22Rv1 (cell line): Measurements from ENCODE around the gene TCERG1.
A peak's percentile ranks its signal among the peaks of the same experiment; 100 is the strongest.

Experiments
- H3K27ac ChIP-seq: fragments of 450-650 bp; 2 replicates; pipeline ENCODE4 v1.5.1; 2017
- CTCF ChIP-seq: fragments of 450-650 bp; IDR thresholded peaks from 2 replicates; pipeline ENCODE4 v1.5.1; 2017; ENCODE audit warnings: mild to moderate bottlenecking
- ZFX ChIP-seq: fragments of 450-650 bp; IDR thresholded peaks from 2 replicates; pipeline ENCODE4 v1.6.1; 2017; ENCODE audit warnings: antibody characterized with exemption, borderline replicate concordance

The TCERG1 gene

GRCh38 chr5:146440353-146440752 is 6.8 kb upstream of the TCERG1 start:
- H3K27ac ChIP-seq = no peak overlapping the region
- TF ChIP-seq ZFX = no peak
- no peak for TF ChIP-seq CTCF

DNA sequence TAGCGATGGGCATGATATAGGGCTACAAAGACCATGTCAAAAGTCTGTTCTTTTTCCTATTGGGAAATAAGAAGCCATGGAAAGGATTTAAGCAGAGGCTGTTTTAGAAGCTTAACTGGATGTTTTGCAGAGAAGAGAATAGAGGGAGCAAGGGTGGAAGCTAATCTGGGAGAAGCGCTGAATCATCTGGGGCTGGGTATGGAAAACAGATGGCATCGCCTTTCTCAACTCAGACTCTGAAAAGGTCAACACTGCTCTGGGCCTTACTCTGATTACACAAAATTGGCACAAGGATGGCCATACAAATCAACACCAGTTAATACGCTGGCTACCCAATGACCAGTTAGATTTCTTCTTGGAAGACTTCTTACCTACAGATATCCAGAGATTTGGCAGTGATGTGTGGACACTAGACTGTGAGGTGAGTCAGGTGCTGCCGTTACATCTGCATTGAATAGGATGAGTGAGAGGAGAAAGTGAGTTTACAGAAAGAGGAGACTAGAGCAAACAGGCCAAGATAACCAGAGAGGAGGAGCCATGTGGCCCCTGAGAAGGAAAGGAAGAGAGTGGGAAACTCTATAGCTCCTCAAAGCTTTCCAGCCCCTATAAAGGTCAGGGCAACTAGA is 6.2 kb upstream of the TCERG1 start:
- TF ChIP-seq CTCF = no peak
- TF ChIP-seq ZFX = no peak
- H3K27ac ChIP-seq = no peak overlapping the region

GRCh38 chr5:146441896-146442295 is 5.2 kb upstream of the TCERG1 start:
- TF ChIP-seq ZFX (no peak), CTCF (no peak)
- H3K27ac ChIP-seq = no peak overlapping the region

DNA sequence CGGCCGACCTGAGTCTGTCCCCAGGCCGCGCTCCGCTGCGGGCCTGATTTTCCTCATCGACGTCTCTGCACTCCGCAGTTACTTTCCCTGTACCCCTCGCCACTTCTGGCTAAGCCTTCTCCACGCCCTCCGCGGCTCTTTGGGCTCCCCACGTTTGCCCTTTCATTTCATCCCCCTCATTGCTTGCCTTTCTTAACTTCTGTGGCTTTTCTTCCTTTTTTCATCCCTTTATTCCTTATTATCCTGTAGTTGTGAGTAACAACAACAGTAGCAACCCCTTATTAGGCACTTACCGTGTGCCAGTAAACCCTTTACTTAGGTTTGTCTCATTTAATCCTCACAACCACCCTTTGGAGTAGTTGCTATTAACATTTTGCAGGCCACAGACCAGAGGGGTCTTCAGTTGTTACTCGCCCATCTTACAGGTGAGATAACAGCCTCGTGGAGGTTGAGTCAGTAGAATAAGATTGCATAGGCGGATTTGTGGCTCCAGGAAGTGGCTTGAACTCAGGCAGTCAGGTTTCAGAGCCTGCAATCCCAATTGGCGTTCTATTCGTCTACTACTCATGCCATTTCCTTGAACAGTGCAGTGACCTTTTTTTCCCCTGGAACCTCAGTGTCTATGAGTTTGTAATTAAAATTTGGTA is 724 bp downstream of the TCERG1 start:
- H3K27ac ChIP-seq = peak overlapping the region; percentile 88
- TF ChIP-seq CTCF (no peak), ZFX (no peak)

GRCh38 chr5:146448783-146449519 is 1.8 kb downstream of the TCERG1 start:
- TF ChIP-seq CTCF (no peak), ZFX (no peak)
- peak overlapping the region; percentile 88; the same call in 1 of the 2 replicates for H3K27ac ChIP-seq

- TF ChIP-seq CTCF (no peak), ZFX (no peak)
- no peak overlapping the region for H3K27ac ChIP-seq
Observed at GRCh38 chr5:146450002-146450401, 2.9 kb downstream of the TCERG1 start.

- H3K27ac ChIP-seq = no peak overlapping the region
- TF ChIP-seq ZFX (no peak), CTCF (peak; percentile 68)
Observed at GRCh38 chr5:146451411-146451810, 4.3 kb downstream of the TCERG1 start.
